ENCODE data around the gene PKN2. TPM values are rescaled to one million over a fixed set of nuclear protein-coding genes. Genes with fewer than 3 reads are reported as not detected.

PKN2 gene
- polyA plus RNA-seq, 3 donors: 6.9 to 23.0 (median 8.7) TPM

DNA sequence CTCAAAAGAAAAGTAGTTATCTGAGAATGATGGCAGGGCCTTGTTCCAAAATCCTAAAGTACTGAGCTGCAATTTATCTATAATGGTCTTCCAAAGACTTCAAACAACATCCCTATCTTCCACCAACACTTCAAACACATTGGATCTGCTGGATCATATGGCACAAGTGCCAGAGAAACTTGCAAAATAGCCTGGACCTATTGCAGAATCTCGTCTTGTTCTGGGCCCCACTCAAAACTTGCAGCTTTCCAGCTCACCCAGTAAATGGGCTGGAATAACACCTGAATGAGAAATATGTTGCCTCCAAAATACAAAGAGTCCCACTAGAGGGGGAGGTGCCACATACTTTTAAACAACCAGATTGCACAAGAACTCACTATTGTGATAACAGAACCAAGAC lies 44.0 kb upstream of the PKN2 start:
- DNase-seq: no peak
- Mint-ChIP-seq H3K4me3 (no peak overlapping the region), H3K36me3 (no peaks in the 10 kb centered on the region), H3K27me3 (ENCODE audit: low read depth in 3 of 3) (peaks cover 0 to 2% (median 1%) of the 10 kb centered on the region in 3 donors), H3K4me1 (no peaks in the 10 kb centered on the region), H3K27ac (no peak overlapping the region), H3K9me3 (peaks cover 13 to 36% (median 25%) of the 10 kb centered on the region in 7 donors)
- Histone ChIP-seq H3K9ac (ENCODE audit: insufficient read depth, low read length, poor library complexity, severe bottlenecking) (no peak overlapping the region), H4K20me1 (ENCODE audit: insufficient read depth, low read length) (no peaks in the 10 kb centered on the region), H3K36me3 (replicated peaks in 1 of 2; ENCODE audit: control insufficient read depth in 1 of 2, insufficient read depth in 2 of 2, low read length in 2 of 2) (no peaks in the 10 kb centered on the region), H3K4me3 (replicated peaks in 1 of 3; ENCODE audit: low read depth in 2 of 3, low read length in 3 of 3) (no peak overlapping the region), H3K4me2 (replicated peaks; ENCODE audit: extremely low read depth, low read length, poor library complexity, severe bottlenecking) (no peak overlapping the region), H3K4me1 (ENCODE audit: control insufficient read depth in 1 of 2, insufficient read depth in 2 of 2, low read length in 2 of 2) (no peaks in the 10 kb centered on the region), H3K79me2 (ENCODE audit: insufficient read depth, low read length) (no peaks in the 10 kb centered on the region), H3K27ac (ENCODE audit: low read depth in 1 of 2, low read length in 2 of 2) (no peak overlapping the region), H2AFZ (ENCODE audit: insufficient read depth, low read depth, low read length, poor library complexity, severe bottlenecking) (no peak overlapping the region), H3K9me3 (replicated peaks in 1 of 2; ENCODE audit: control insufficient read depth in 1 of 2, insufficient read depth in 1 of 2, low read length in 2 of 2) (peaks cover 19% of the 10 kb centered on the region in 2 donors), H3K27me3 (ENCODE audit: control insufficient read depth in 2 of 2, insufficient read depth in 2 of 2, low read length in 2 of 2) (no peaks in the 10 kb centered on the region)
- intact Hi-C loops (cut with micrococcal nuclease): no loop called here
- TF ChIP-seq, protein P1, sequence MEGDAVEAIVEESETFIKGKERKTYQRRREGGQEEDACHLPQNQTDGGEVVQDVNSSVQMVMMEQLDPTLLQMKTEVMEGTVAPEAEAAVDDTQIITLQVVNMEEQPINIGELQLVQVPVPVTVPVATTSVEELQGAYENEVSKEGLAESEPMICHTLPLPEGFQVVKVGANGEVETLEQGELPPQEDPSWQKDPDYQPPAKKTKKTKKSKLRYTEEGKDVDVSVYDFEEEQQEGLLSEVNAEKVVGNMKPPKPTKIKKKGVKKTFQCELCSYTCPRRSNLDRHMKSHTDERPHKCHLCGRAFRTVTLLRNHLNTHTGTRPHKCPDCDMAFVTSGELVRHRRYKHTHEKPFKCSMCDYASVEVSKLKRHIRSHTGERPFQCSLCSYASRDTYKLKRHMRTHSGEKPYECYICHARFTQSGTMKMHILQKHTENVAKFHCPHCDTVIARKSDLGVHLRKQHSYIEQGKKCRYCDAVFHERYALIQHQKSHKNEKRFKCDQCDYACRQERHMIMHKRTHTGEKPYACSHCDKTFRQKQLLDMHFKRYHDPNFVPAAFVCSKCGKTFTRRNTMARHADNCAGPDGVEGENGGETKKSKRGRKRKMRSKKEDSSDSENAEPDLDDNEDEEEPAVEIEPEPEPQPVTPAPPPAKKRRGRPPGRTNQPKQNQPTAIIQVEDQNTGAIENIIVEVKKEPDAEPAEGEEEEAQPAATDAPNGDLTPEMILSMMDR (IDR thresholded peaks at IDR 0.05): no peak
- no CpG with 5 or more reads among the region's 1 CpG for WGBS (ENCODE audit: insufficient coverage)

DNA sequence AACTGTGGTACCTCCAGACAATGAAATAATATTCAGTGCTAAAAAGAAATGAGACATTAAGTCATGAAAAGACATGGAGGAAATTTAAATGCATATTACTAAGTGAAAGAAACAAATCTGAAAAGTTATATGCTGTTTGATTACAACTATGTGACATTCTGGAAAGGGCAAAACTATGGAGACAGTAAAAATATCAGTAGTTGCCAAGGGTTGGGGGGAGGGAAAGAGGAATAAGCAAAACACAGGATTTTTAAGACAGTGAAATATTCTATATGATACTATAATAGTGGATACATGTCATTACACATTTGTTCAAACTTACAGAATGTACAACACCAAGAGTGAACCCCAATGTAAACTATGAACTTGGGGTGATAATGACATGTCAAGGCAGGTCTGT lies 38.2 kb upstream of the PKN2 start:
- H3K4me3 ChIP-seq (replicated peaks in 1 of 3; ENCODE audit: low read depth in 2 of 3, low read length in 3 of 3): no peak overlapping the region
- TF ChIP-seq, protein P1 (IDR thresholded peaks at IDR 0.05): no peak
- no peaks in the 10 kb centered on the region for H3K9me3 ChIP-seq (replicated peaks in 1 of 2; ENCODE audit: control insufficient read depth in 1 of 2, insufficient read depth in 1 of 2, low read length in 2 of 2)
- peaks cover 0 to 4% (median 0%) of the 10 kb centered on the region in 7 donors for H3K9me3 Mint-ChIP-seq
- H4K20me1 ChIP-seq (ENCODE audit: insufficient read depth, low read length): no peaks in the 10 kb centered on the region
- peaks cover under 1 to 4% (median 1%) of the 10 kb centered on the region in 3 donors for H3K27me3 Mint-ChIP-seq (ENCODE audit: low read depth in 3 of 3)
- H3K4me1 ChIP-seq (ENCODE audit: control insufficient read depth in 1 of 2, insufficient read depth in 2 of 2, low read length in 2 of 2): no peaks in the 10 kb centered on the region
- H2AFZ ChIP-seq (ENCODE audit: insufficient read depth, low read depth, low read length, poor library complexity, severe bottlenecking): no peak overlapping the region
- H3K9ac ChIP-seq (ENCODE audit: insufficient read depth, low read length, poor library complexity, severe bottlenecking): no peak overlapping the region
- no peak overlapping the region for H3K4me3 Mint-ChIP-seq
- no peak overlapping the region for H3K27ac Mint-ChIP-seq
- no peak overlapping the region for H3K27ac ChIP-seq (ENCODE audit: low read depth in 1 of 2, low read length in 2 of 2)
- no peaks in the 10 kb centered on the region for H3K4me1 Mint-ChIP-seq
- no peaks in the 10 kb centered on the region for H3K79me2 ChIP-seq (ENCODE audit: insufficient read depth, low read length)
- no peaks in the 10 kb centered on the region for H3K27me3 ChIP-seq (ENCODE audit: control insufficient read depth in 2 of 2, insufficient read depth in 2 of 2, low read length in 2 of 2)
- DNase-seq: no peak
- intact Hi-C loops (cut with micrococcal nuclease): no loop called here
- H3K36me3 ChIP-seq (replicated peaks in 1 of 2; ENCODE audit: control insufficient read depth in 1 of 2, insufficient read depth in 2 of 2, low read length in 2 of 2): no peaks in the 10 kb centered on the region
- no peaks in the 10 kb centered on the region for H3K36me3 Mint-ChIP-seq
- no peak overlapping the region for H3K4me2 ChIP-seq (replicated peaks; ENCODE audit: extremely low read depth, low read length, poor library complexity, severe bottlenecking)

Measured in CD14-positive monocyte (primary cell).